H7 (cell line): ENCODE results near the gene COX5B. TPM values are rescaled to one million over a fixed set of nuclear protein-coding genes. Genes with fewer than 3 reads are reported as not detected.
"Not testable (repeated sequence)": the region's sequence is repeated elsewhere in the genome, so short reads cannot be mapped to it uniquely, and the experiment has no call there.

ENCODE experiments used
- DNase-seq: peaks from one replicate; pipeline ENCODE4 v3.0.0; 2012
- H3K27me3 ChIP-seq: 2 replicates; pipeline ENCODE4 v1.6.0; 2011; ENCODE audit warnings: mild to moderate bottlenecking, low read length; ENCODE audit not compliant: control insufficient read depth, insufficient read depth
- H3K36me3 ChIP-seq: replicated peaks from 2 replicates; pipeline ENCODE4 v1.5.1; 2011; ENCODE audit warnings: low read length; ENCODE audit not compliant: control insufficient read depth, insufficient read depth
- H3K4me3 ChIP-seq: 2 replicates; pipeline ENCODE4 v1.5.1; 2011; ENCODE audit warnings: low read depth, mild to moderate bottlenecking, control low read depth, low read length, moderate library complexity; ENCODE audit not compliant: insufficient read depth
- total RNA-seq: library from RNA; depleted of rRNA; stranded (reverse); fragments of >200 nt; shearing (Covaris generic); gene quantifications from 2 replicates; pipeline ENCODE4 v1.2.3, GENCODE V29; 2014; rRNA removed

Gene COX5B
- total RNA-seq, 1 experiment from 2014 or later, result 347 TPM

DNA sequence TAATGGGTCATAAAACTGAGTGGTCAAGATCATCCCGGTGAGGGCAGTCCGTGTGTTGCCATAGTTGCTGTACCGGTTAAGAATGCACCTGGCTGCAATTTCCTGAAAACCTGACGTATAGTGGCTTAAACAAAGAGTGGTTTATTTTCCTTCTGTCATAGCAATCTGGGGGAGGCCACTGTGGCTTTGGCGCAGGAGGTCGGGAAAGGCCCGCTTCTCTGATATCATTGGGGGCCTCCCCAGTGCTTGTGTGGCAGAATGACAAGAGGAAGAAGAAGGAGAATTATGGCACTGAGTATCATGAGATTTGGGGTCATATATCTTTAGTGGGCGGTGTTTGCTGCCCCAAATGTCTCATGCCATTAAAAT is 28.0 kb downstream of the COX5B start:
- no peak for DNase-seq
- Histone ChIP-seq H3K27me3 (no peaks in the 10 kb centered on the region), H3K4me3 (no peak overlapping the region), H3K36me3 (no peaks in the 10 kb centered on the region)

DNA sequence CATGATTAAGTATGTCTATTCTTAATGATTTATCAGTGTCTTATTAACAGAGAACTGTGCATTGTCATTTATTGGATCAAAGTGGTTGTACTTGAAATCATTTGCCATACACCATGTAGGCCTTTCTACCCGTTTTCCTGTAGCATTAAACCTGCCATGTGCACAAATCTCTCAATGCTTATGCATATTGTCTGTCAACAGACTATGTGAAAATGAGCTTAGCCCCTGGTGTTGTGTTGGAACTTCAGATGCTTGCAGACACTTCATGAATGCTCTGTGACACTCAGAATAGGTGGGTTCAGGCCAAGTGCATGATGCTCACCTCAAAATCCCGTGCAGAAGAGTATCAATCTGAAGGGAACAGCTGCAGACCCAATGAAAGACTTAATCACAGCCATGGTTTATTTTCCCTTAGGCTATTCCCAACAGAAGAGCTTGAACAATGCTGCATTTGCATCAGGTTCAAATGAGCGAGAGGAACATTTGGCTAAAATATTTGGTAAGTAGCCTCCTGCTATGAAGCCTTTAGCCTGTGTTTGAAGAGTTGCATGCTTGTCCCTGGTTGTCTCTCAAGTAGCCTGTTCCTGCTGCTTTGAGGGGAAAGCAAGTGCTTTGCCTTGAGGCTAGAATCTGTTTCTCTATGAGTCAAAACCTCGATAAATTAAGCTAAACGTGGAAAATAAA is 29.7 kb downstream of the COX5B start:
- H3K36me3 ChIP-seq, result no peaks in the 10 kb centered on the region
- no peak overlapping the region for H3K4me3 ChIP-seq
- DNase-seq, result no peak
- no peaks in the 10 kb centered on the region for H3K27me3 ChIP-seq

DNA sequence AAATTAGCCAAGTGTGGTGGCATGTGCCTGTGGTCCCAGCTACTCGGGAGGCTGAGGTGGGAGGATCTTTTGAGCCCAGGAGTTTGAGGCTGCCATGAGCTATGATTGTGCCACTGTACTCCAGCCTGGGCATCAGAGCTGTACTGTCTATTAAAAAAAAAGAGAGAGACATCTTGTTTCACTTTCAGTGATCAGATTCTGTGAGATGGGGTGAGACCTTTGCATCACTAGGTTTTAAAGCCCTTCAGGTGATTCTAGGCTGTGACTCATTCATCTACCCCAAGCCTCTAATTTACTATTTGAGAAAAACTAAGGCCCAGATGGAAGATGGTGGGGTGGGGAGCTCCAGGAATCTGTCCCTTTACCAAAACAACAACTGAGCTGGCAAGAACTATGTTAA is 30.8 kb downstream of the COX5B start:
- H3K27me3 ChIP-seq, result no peaks in the 10 kb centered on the region
- H3K36me3 ChIP-seq, result no peaks in the 10 kb centered on the region
- H3K4me3 ChIP-seq, result no peak overlapping the region
- DNase-seq, result no peak

DNA sequence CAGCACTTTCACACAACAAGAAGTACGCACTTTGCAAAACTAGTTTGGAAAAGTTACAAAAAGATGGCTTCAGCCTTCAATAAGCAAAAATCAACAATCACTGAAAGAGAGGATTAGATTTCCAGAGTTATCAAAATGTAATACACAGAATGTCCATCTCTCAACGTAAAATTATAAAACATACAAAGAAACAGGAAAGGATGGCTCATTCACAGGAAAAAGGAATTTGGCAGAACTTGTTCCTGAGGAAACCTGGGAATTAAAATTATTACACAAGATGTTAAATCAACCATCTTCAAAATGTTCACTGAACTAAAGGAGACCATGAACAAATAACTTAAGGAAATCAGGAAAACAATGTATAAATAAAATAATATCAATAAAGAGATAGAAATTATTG is 31.6 kb downstream of the COX5B start:
- no peak overlapping the region for H3K4me3 ChIP-seq
- no peaks in the 10 kb centered on the region for H3K27me3 ChIP-seq
- DNase-seq, result no peak
- H3K36me3 ChIP-seq, result no peaks in the 10 kb centered on the region

DNA sequence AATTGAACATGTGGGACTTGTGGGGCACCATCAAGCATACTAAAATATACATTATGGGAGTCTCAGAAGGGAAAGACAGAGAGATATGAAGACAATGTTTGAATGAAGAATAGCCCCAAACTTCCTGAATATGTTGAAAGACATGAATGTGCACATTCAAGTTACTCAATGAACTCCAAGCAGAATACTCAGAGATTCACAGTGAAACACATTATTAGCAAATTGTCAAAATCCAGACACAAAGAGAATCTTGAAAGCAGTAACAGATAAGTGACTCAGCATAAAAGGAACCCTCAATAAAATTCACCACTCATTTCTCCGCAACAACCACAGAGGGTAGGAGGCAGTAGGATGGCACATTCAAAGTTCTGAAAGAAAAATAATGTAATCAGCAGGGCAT is 32.4 kb downstream of the COX5B start:
- DNase-seq, result no peak
- Histone ChIP-seq H3K27me3 (no peaks in the 10 kb centered on the region), H3K36me3 (no peaks in the 10 kb centered on the region), H3K4me3 (no peak overlapping the region)

DNA sequence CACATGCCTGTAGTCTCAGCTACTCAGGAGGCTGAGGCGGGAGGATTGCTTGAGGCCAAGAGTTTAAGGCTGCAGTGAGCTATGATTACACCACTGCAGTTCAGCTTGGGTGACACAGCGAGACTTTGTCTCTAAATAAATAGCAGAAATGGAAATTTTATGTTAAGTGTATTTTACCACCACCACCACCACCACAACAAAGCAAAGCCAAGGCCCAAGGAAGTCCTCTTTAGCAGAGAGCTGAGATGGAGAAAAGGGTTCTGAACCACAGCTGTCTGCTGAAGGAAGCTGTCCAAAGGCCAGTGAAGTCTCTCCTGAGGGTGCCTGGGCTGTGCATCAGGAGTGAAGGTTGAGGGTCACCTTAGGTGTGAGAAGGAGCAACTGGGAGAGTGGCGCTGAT is 41.4 kb downstream of the COX5B start:
- not testable (repeated sequence) for H3K36me3 ChIP-seq, DNase-seq, H3K4me3 ChIP-seq, H3K27me3 ChIP-seq

DNA sequence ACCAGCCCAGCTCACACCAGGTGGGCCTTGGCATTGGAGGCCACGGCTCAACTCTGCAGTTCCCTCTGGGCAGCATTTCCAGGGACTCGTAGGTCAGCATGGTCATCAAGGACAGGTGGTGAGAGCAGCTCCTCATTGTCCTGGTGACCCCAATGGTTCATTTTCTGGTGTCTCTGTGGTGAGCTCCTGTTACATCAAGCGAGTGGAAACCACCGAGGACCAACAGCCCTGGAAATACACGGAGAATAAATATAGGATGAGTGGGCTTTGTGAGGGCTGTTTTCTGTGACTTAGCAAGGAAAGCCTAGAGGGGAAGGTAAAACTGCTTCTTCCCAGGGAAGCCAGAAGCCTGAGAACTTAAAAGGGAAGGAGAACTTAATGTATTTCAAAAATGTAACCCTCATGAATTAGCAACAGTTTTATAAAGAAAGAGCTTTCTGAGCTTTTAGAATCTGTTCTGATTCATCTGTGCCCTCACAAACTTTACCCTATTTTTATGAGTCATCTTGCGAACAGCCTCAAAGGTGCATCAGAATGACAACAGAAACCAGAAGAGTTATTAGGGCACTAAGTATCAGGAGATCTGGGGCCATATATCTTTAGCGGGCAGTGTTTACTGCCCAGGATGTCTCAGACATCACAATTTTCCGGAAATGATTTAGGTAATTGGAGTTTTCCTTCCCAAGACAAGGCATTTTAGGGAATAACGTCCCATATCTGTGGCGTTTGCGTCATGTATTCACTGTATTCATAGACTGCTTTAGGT is 42.4 kb downstream of the COX5B start:
- Histone ChIP-seq H3K4me3 (no peak overlapping the region), H3K27me3 (no peaks in the 10 kb centered on the region), H3K36me3 (no peaks in the 10 kb centered on the region)
- no peak for DNase-seq

DNA sequence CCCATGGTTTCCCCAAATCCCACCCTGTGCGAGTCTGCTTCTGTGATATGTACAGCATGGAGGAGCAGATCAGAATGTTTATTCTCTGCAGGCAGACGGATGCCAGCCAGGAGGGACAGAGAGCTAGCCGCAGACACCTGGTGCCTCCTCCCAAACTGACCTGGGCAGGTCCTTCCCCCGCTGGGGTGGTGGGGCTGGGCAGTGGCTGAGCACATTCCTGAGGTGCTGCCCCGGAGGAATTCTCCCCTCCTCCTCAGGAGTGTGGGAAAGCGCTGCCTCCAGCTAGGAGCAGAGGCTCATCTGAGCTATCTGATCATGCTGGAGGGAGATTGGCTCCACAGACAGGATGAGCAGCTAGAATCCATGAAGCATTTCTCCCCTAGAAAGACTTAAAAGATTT is 45.3 kb downstream of the COX5B start:
- DNase-seq, result peak; percentile 77
- H3K36me3 ChIP-seq, result no peaks in the 10 kb centered on the region
- no peak overlapping the region for H3K4me3 ChIP-seq
- no peaks in the 10 kb centered on the region for H3K27me3 ChIP-seq

DNA sequence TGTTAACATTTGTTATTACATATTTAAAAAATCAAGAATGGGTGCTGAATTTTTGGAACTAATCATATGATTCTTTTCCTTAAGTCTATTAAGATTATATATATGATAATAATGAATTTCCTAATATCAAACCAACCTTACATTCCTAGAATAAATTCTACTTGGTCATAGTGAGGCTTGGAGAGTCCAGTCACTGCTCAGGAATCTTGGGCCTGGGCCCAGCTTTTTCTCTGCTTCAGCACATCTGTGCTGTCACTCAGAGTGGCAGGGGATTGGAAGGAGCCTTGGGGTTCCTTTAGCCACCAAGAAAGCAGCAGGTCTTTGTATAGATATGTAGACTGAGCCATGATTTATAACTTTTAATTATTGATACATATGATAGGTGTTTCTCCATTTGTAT is 47.6 kb downstream of the COX5B start:
- DNase-seq, result no peak
- H3K4me3 ChIP-seq, result no peak overlapping the region
- no peaks in the 10 kb centered on the region for H3K27me3 ChIP-seq
- H3K36me3 ChIP-seq, result no peaks in the 10 kb centered on the region

DNA sequence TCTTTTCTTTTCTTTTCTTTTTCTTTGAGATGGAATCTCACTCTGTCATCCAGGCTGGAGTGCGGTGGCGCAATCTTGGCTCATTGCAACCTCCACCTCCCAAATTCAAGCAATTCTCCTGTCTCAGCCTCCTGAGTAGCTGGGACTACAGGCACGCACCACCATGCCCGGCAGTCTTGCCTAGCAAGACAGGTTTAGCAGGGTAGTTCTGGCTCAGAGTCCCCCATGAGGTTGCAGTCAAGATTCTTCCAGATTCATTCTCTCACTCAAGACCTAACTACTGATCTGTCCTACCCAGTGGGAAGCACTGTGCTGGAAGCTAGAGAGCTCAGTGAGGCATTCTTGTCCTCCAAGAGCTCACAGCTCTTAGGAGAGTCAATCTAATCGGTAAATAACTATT is 49.9 kb downstream of the COX5B start:
- no peaks in the 10 kb centered on the region for H3K27me3 ChIP-seq
- DNase-seq, result peak; percentile 2
- no peaks in the 10 kb centered on the region for H3K36me3 ChIP-seq
- no peak overlapping the region for H3K4me3 ChIP-seq

DNA sequence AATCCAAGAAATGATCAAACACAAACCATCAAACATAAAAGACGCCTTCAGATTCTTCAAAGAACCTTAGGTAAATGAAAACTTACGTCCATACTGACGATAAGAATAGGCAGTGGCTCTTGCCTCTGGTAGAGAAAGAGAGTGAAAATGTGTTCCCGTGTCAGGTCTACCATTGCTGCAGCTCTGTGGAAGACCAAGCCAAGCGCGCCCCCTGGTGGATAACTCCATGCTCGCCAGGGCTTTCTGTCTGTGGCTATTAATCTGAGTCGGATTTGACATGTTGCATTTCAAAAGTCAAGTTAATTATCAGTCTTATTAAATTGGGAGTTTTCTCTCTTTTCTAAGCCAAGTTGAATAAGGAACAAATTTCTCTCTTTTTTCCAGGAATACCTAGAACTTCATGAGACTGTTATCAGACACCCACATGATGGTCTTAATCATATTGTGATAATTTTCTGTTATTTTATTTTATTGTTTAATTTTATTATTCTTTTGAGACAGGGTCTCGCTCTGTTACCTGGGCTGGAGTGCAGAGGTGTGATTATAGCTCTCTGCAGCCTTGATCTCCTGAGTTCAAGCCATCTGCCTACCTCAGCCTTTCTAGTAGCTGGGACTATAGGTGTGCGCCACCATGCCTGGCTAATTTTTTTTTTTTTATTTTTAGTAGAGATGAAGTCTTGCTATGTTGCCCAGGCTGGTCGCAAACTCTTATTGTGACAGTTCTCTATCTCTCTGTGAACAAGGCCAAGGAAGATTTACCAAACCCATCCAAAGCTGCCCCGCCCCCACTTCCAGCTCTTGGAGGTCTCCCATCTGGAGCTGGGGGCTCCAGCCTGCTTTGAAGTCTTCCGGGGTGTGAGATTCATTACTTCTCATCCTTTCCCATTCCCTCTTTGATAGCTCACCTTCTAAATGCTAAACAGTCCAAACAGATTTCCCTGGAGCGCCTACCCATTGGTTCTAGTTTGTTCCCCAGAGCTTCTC is 51.7 kb downstream of the COX5B start:
- DNase-seq, result peak; percentile 80
- no peaks in the 10 kb centered on the region for H3K36me3 ChIP-seq
- no peaks in the 10 kb centered on the region for H3K27me3 ChIP-seq
- H3K4me3 ChIP-seq, result no peak overlapping the region

Other genes with a start within 250 kb of the COX5B start
- gene ANKRD36B, start 56.2 kb upstream of the COX5B start, total RNA-seq, result 3.0 and 6.1 TPM in 2 replicates
- 49.7 and 58.3 TPM in 2 replicates for gene ACTR1B, start 18.0 kb downstream of the COX5B start, total RNA-seq
- gene C2orf92, start 23.7 kb downstream of the COX5B start, total RNA-seq, result 2.5 and 4.2 TPM in 2 replicates
- gene ZAP70, start 67.5 kb downstream of the COX5B start, total RNA-seq, result 0.33 and 2.5 TPM in 2 replicates